Measurements from ENCODE around the gene MACROD2. TPM values are rescaled to one million over a fixed set of nuclear protein-coding genes. Genes with fewer than 3 reads are reported as not detected.

MACROD2 gene
- total RNA-seq, 1 donor from 2014 or later = 2.4 TPM

DNA sequence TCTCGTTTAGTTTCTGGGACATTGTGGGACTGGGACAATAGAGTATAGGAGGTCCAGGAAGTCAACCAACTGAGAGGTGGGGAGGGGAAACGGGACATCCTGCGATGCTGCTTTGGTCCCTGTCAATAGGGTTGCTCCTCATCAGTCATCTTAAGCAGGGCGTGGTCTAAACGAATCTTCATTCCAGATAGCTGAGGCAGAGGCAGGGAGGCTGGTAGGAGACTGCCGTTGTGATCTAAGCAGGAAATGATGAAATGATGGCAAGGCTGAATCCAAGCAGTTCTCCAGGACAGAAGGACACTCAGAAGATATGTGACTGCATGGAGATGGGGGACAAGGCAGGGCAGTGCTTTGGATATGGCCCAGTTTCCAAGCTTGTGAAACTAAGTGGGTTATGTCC, 1624.5 kb downstream of the MACROD2 start:
- no peak overlapping the region for H2AFZ ChIP-seq (ENCODE audit: low read depth, low read length)

DNA sequence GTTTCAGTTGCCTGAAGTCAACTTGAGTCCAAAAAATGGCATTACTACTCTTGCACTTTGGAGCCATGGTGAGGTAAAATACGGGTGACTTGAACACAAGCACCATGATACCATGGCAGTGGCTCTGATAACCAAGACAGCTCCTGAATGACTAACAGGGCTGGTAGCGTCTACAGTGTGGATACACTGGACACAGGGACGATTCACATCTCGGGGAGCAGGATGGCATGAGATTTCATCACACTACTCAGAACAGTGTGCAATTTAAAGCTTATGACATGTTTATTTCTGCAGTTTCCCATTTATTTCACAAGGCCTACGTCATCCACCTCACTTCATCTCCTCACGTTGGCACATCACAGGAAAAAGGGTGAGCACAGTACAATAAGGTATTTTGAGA, 1627.1 kb downstream of the MACROD2 start:
- Histone ChIP-seq H3K27ac (ENCODE audit: low read depth, low read length) (no peak overlapping the region), H3K4me2 (ENCODE audit: low read length) (no peak overlapping the region), H3K27me3 (ENCODE audit: insufficient read depth, low read length) (no peaks in the 10 kb centered on the region), H4K20me1 (ENCODE audit: insufficient read depth, low read length) (no peaks in the 10 kb centered on the region), H3K4me3 (ENCODE audit: insufficient read depth, low read depth, low read length) (no peak overlapping the region), H3K9me3 (ENCODE audit: insufficient read depth, low read depth, low read length) (no peaks in the 10 kb centered on the region), H3K9ac (ENCODE audit: low read length) (no peak overlapping the region), H3K4me1 (ENCODE audit: insufficient read depth, low read length) (no peaks in the 10 kb centered on the region), H3K79me2 (ENCODE audit: insufficient read depth, low read length) (no peaks in the 10 kb centered on the region), H2AFZ (ENCODE audit: low read depth, low read length) (no peak overlapping the region), H3K36me3 (ENCODE audit: insufficient read depth, low read length) (no peaks in the 10 kb centered on the region)
- Mint-ChIP-seq H3K9me3 (ENCODE audit: unreplicated experiment) (no peaks in the 10 kb centered on the region), H3K4me3 (ENCODE audit: unreplicated experiment) (no peak overlapping the region), H3K27ac (ENCODE audit: unreplicated experiment) (no peak overlapping the region), H3K4me1 (ENCODE audit: low read depth, unreplicated experiment) (no peaks in the 10 kb centered on the region), H3K27me3 (ENCODE audit: low read depth, unreplicated experiment) (no peaks in the 10 kb centered on the region), H3K36me3 (ENCODE audit: low read depth, unreplicated experiment) (no peaks in the 10 kb centered on the region)
- TF ChIP-seq EZH2 (IDR thresholded peaks at IDR 0.05; ENCODE audit: insufficient read depth, low read length) (no peak), CTCF (IDR thresholded peaks at IDR 0.05; ENCODE audit: insufficient read depth, low read depth, low read length) (no peak)
- no peak for DNase-seq (ENCODE audit: low read depth)
- no peak for FAIRE-seq

More for the DNA sequence above, 1624.5 kb downstream of the MACROD2 start:
- Histone ChIP-seq H3K27me3 (ENCODE audit: insufficient read depth, low read length) (no peaks in the 10 kb centered on the region), H3K4me2 (ENCODE audit: low read length) (no peak overlapping the region), H3K27ac (ENCODE audit: low read depth, low read length) (no peak overlapping the region), H3K4me3 (ENCODE audit: insufficient read depth, low read depth, low read length) (no peak overlapping the region), H3K9ac (ENCODE audit: low read length) (no peak overlapping the region), H3K9me3 (ENCODE audit: insufficient read depth, low read depth, low read length) (no peaks in the 10 kb centered on the region), H3K4me1 (ENCODE audit: insufficient read depth, low read length) (no peaks in the 10 kb centered on the region), H3K36me3 (ENCODE audit: insufficient read depth, low read length) (no peaks in the 10 kb centered on the region), H4K20me1 (ENCODE audit: insufficient read depth, low read length) (no peaks in the 10 kb centered on the region), H3K79me2 (ENCODE audit: insufficient read depth, low read length) (no peaks in the 10 kb centered on the region)
- FAIRE-seq = no peak
- no peak for DNase-seq (ENCODE audit: low read depth)
- H3K4me1 Mint-ChIP-seq (ENCODE audit: low read depth, unreplicated experiment) = peaks cover 1% of the 10 kb centered on the region
- no peaks in the 10 kb centered on the region for H3K36me3 Mint-ChIP-seq (ENCODE audit: low read depth, unreplicated experiment)
- TF ChIP-seq EZH2 (IDR thresholded peaks at IDR 0.05; ENCODE audit: insufficient read depth, low read length) (no peak), CTCF (IDR thresholded peaks at IDR 0.05; ENCODE audit: insufficient read depth, low read depth, low read length) (no peak)
- H3K4me3 Mint-ChIP-seq (ENCODE audit: unreplicated experiment) = no peak overlapping the region
- H3K27me3 Mint-ChIP-seq (ENCODE audit: low read depth, unreplicated experiment) = no peaks in the 10 kb centered on the region
- no peaks in the 10 kb centered on the region for H3K9me3 Mint-ChIP-seq (ENCODE audit: unreplicated experiment)
- H3K27ac Mint-ChIP-seq (ENCODE audit: unreplicated experiment) = no peak overlapping the region

DNA sequence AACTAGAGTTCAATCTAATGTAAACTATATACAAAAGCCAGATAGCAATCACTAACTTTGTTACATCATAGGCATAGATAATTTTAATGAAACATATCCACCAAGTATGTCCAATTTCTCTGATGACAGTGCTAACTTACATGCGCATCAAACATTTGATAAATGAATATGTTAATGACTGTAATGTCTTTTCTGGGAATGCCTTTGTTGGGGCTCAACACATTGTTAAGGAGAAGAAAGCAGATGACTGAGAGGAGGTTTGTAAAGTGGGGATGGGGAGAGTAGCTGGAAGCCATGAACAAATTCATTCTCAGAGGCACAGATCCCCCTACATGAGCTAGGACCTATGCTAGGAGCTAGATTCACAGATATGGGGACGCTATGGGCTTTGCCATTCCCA, 1627.9 kb downstream of the MACROD2 start:
- Histone ChIP-seq H3K9ac (ENCODE audit: low read length) (no peak overlapping the region), H3K79me2 (ENCODE audit: insufficient read depth, low read length) (no peaks in the 10 kb centered on the region), H3K4me3 (ENCODE audit: insufficient read depth, low read depth, low read length) (no peak overlapping the region), H3K27me3 (ENCODE audit: insufficient read depth, low read length) (no peaks in the 10 kb centered on the region), H3K36me3 (ENCODE audit: insufficient read depth, low read length) (no peaks in the 10 kb centered on the region), H2AFZ (ENCODE audit: low read depth, low read length) (no peak overlapping the region), H3K4me1 (ENCODE audit: insufficient read depth, low read length) (no peaks in the 10 kb centered on the region), H3K27ac (ENCODE audit: low read depth, low read length) (no peak overlapping the region), H4K20me1 (ENCODE audit: insufficient read depth, low read length) (no peaks in the 10 kb centered on the region), H3K9me3 (ENCODE audit: insufficient read depth, low read depth, low read length) (no peaks in the 10 kb centered on the region), H3K4me2 (ENCODE audit: low read length) (no peak overlapping the region)
- H3K4me1 Mint-ChIP-seq (ENCODE audit: low read depth, unreplicated experiment) = no peaks in the 10 kb centered on the region
- DNase-seq (ENCODE audit: low read depth) = no peak
- FAIRE-seq = no peak
- H3K9me3 Mint-ChIP-seq (ENCODE audit: unreplicated experiment) = no peaks in the 10 kb centered on the region
- H3K4me3 Mint-ChIP-seq (ENCODE audit: unreplicated experiment) = no peak overlapping the region
- no peaks in the 10 kb centered on the region for H3K36me3 Mint-ChIP-seq (ENCODE audit: low read depth, unreplicated experiment)
- H3K27ac Mint-ChIP-seq (ENCODE audit: unreplicated experiment) = no peak overlapping the region
- H3K27me3 Mint-ChIP-seq (ENCODE audit: low read depth, unreplicated experiment) = no peaks in the 10 kb centered on the region
- TF ChIP-seq EZH2 (IDR thresholded peaks at IDR 0.05; ENCODE audit: insufficient read depth, low read length) (no peak), CTCF (IDR thresholded peaks at IDR 0.05; ENCODE audit: insufficient read depth, low read depth, low read length) (no peak)
